Nephron progenitor cell (in vitro differentiated cells): ENCODE results near the gene COQ10B.
A peak's percentile ranks its signal among the peaks of the same experiment; 100 is the strongest.
"Not testable (repeated sequence)": the region's sequence is repeated elsewhere in the genome, so short reads cannot be mapped to it uniquely, and the experiment has no call there.

Experiments used
- DNase-seq: peaks from one replicate; pipeline ENCODE4 v3.0.0; 2021
- H3K27ac Mint-ChIP-seq: 2 replicates; pipeline ENCODE4 v1.8.0; 2021; ENCODE audit warnings: mild to moderate bottlenecking, moderate library complexity, mixed read lengths
- H3K27me3 Mint-ChIP-seq: 2 replicates; pipeline ENCODE4 v1.8.0; 2021; ENCODE audit warnings: mild to moderate bottlenecking, low read depth, mixed read lengths; ENCODE audit not compliant: poor library complexity
- H3K36me3 Mint-ChIP-seq: 2 replicates; pipeline ENCODE4 v1.8.0; 2021; ENCODE audit warnings: low read depth, mixed read lengths
- H3K4me1 Mint-ChIP-seq: 2 replicates; pipeline ENCODE4 v1.8.0; 2021; ENCODE audit warnings: mixed read lengths
- H3K4me3 Mint-ChIP-seq: 2 replicates; pipeline ENCODE4 v1.8.0; 2021; ENCODE audit warnings: mild to moderate bottlenecking, moderate library complexity, mixed read lengths
- H3K9me3 Mint-ChIP-seq: 2 replicates; pipeline ENCODE4 v1.8.0; 2021; ENCODE audit warnings: mild to moderate bottlenecking, moderate library complexity, mixed read lengths
- CTCF ChIP-seq: fragments of 200-600 bp; sonication (generic); IDR thresholded peaks from 2 replicates; pipeline ENCODE4 v1.5.0; 2021; ENCODE audit warnings: antibody characterized with exemption

The COQ10B gene

GRCh38 chr2:197445746-197446145 lies 7.6 kb upstream of the COQ10B start:
- Mint-ChIP-seq H3K4me1 (peaks cover 8% of the 10 kb centered on the region), H3K4me3 (no peak overlapping the region), H3K27ac (no peak overlapping the region), H3K27me3 (peaks cover 13% of the 10 kb centered on the region), H3K9me3 (no peaks in the 10 kb centered on the region), H3K36me3 (no peaks in the 10 kb centered on the region)
- DNase-seq: no peak
- TF ChIP-seq CTCF: no peak

- Mint-ChIP-seq H3K4me3 (no peak overlapping the region), H3K27ac (no peak overlapping the region), H3K27me3 (peaks cover 3% of the 10 kb centered on the region), H3K36me3 (no peaks in the 10 kb centered on the region), H3K9me3 (no peaks in the 10 kb centered on the region), H3K4me1 (peaks cover 8% of the 10 kb centered on the region)
- no peak for DNase-seq
- no peak for TF ChIP-seq CTCF
Measured at GRCh38 chr2:197446844-197447243, 6.5 kb upstream of the COQ10B start.

GRCh38 chr2:197450465-197450864 lies 2.9 kb upstream of the COQ10B start:
- no peak overlapping the region for H3K27ac Mint-ChIP-seq
- no peak overlapping the region for H3K4me3 Mint-ChIP-seq
- H3K27me3 Mint-ChIP-seq: no peaks in the 10 kb centered on the region
- TF ChIP-seq CTCF: no peak
- peaks cover 31% of the 10 kb centered on the region for H3K4me1 Mint-ChIP-seq
- H3K9me3 Mint-ChIP-seq: no peaks in the 10 kb centered on the region
- DNase-seq: no peak
- no peaks in the 10 kb centered on the region for H3K36me3 Mint-ChIP-seq

GRCh38 chr2:197450935-197451358 lies 2.4 kb upstream of the COQ10B start:
- H3K9me3 Mint-ChIP-seq, H3K4me3 Mint-ChIP-seq, H3K27ac Mint-ChIP-seq, H3K36me3 Mint-ChIP-seq, DNase-seq, H3K27me3 Mint-ChIP-seq: not testable (repeated sequence)
- peaks cover 26% of the 10 kb centered on the region for H3K4me1 Mint-ChIP-seq

- H3K4me1 Mint-ChIP-seq: peaks cover 25% of the 10 kb centered on the region
- H3K9me3 Mint-ChIP-seq: no peaks in the 10 kb centered on the region
- no peaks in the 10 kb centered on the region for H3K36me3 Mint-ChIP-seq
- H3K27ac Mint-ChIP-seq: peak overlapping the region; percentile 100
- TF ChIP-seq CTCF: no peak
- no peaks in the 10 kb centered on the region for H3K27me3 Mint-ChIP-seq
- H3K4me3 Mint-ChIP-seq: peak overlapping the region; percentile 97
- no peak for DNase-seq
Measured at GRCh38 chr2:197452754-197453122, 614 bp upstream of the COQ10B start.

- Mint-ChIP-seq H3K36me3 (no peaks in the 10 kb centered on the region), H3K27me3 (no peaks in the 10 kb centered on the region), H3K4me1 (peaks cover 25% of the 10 kb centered on the region), H3K9me3 (no peaks in the 10 kb centered on the region), H3K27ac (peak overlapping the region; percentile 100), H3K4me3 (peak overlapping the region; percentile 97)
- no peak for DNase-seq
- TF ChIP-seq CTCF: no peak
Measured at GRCh38 chr2:197453914-197454398, 604 bp downstream of the COQ10B start.
